ENCODE results near the gene CDH4.
A peak's percentile ranks its signal among the peaks of the same experiment; 100 is the strongest.

The CDH4 gene

DNA sequence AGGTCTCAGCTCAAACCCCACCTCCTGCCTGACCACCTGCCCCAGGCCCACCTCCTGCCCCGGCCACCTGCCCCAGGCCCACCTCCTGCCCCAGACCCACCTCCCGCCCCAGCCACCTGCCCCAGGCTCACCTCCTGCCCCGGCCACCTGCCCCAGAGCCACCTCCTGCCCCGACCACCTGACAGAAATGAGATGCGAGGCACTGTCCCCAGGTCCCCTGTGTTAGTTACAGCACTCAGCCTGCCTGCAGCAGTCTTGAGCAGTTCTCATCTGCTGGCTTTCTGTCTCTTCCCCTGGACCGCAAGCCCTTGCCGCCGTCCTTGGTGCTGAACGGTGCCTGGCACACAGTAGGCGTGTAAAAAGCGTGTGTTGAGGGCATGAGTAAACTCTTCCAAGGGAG, 79.5 kb downstream of the CDH4 start:
- TF ChIP-seq, protein P1, sequence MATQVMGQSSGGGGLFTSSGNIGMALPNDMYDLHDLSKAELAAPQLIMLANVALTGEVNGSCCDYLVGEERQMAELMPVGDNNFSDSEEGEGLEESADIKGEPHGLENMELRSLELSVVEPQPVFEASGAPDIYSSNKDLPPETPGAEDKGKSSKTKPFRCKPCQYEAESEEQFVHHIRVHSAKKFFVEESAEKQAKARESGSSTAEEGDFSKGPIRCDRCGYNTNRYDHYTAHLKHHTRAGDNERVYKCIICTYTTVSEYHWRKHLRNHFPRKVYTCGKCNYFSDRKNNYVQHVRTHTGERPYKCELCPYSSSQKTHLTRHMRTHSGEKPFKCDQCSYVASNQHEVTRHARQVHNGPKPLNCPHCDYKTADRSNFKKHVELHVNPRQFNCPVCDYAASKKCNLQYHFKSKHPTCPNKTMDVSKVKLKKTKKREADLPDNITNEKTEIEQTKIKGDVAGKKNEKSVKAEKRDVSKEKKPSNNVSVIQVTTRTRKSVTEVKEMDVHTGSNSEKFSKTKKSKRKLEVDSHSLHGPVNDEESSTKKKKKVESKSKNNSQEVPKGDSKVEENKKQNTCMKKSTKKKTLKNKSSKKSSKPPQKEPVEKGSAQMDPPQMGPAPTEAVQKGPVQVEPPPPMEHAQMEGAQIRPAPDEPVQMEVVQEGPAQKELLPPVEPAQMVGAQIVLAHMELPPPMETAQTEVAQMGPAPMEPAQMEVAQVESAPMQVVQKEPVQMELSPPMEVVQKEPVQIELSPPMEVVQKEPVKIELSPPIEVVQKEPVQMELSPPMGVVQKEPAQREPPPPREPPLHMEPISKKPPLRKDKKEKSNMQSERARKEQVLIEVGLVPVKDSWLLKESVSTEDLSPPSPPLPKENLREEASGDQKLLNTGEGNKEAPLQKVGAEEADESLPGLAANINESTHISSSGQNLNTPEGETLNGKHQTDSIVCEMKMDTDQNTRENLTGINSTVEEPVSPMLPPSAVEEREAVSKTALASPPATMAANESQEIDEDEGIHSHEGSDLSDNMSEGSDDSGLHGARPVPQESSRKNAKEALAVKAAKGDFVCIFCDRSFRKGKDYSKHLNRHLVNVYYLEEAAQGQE (IDR thresholded peaks at IDR 0.05; ENCODE audit: insufficient replicate concordance, low read depth): peak; percentile 66
- no peak for TF ChIP-seq SPI1 (IDR thresholded peaks at IDR 0.05; ENCODE audit: borderline replicate concordance, low read depth)

DNA sequence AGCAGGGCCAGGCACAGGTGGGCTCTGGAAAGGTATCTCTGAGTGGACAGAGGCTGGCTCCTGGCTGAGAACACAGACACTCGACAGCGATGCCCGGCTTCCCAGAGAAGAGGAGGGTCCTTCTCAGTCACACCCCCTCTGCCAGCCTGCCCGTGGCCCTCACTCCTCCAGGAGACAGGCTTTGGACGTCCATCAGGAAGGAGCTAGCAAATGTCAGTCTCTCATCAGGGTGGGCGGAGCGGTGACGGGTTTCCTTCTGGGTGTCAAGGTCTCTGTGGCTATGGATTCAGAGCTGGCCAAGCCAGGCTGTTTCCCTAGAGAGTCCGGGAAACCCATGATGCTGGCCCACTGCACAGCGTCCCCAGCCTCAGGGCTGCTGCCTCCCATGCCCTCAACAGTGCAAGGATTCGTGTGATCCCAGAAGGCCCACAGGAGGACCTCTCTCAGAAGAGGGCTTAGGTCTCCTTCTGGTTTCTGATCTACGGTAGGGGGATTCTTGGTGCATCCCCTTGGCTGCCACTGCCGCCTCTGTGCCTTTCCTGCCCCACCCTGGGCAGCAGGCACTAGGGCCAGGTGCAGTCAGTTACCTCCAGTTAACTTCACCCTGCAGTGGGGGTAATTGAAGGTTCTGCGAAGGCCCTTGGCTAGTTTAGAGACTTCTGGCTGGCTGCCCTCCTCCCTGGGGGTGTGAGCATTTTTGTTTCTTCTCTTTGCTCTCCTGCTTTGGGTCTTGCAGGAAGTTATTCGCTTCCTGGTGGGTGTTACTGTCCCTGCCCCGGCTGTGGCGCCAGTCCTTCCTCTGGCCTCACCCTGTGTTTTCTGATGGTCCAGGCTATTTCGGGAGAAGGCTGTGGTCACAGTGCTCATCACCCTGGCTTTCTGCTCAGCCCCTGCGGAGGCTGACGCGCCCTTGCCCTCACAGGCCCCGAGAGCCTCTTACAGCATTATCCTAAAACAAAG, 80.2 kb downstream of the CDH4 start:
- H3K4me3 ChIP-seq (replicated peaks; ENCODE audit: insufficient read depth, low read length): no peak overlapping the region
- H3K27ac ChIP-seq (replicated peaks): no peak overlapping the region
- no peaks in the 10 kb centered on the region for H3K27me3 ChIP-seq (ENCODE audit: insufficient read depth, poor library complexity, severe bottlenecking)
- DNase-seq (ENCODE audit: low read depth in 1 of 2, low spot score in 1 of 2): no peak
- TF ChIP-seq, protein P1 (IDR thresholded peaks at IDR 0.05; ENCODE audit: insufficient replicate concordance, low read depth): no peak
- TF ChIP-seq POLR2AphosphoS5 (IDR thresholded peaks at IDR 0.05; ENCODE audit: low read depth): no peak
- no peak for TF ChIP-seq SPI1 (IDR thresholded peaks at IDR 0.05; ENCODE audit: borderline replicate concordance, low read depth)
- no peak for TF ChIP-seq GABPA (IDR thresholded peaks at IDR 0.05; ENCODE audit: low read depth)
- TF ChIP-seq, protein P2, sequence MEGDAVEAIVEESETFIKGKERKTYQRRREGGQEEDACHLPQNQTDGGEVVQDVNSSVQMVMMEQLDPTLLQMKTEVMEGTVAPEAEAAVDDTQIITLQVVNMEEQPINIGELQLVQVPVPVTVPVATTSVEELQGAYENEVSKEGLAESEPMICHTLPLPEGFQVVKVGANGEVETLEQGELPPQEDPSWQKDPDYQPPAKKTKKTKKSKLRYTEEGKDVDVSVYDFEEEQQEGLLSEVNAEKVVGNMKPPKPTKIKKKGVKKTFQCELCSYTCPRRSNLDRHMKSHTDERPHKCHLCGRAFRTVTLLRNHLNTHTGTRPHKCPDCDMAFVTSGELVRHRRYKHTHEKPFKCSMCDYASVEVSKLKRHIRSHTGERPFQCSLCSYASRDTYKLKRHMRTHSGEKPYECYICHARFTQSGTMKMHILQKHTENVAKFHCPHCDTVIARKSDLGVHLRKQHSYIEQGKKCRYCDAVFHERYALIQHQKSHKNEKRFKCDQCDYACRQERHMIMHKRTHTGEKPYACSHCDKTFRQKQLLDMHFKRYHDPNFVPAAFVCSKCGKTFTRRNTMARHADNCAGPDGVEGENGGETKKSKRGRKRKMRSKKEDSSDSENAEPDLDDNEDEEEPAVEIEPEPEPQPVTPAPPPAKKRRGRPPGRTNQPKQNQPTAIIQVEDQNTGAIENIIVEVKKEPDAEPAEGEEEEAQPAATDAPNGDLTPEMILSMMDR (IDR thresholded peaks at IDR 0.05; ENCODE audit: insufficient read depth, low read length): no peak

More for the DNA sequence above, 79.5 kb downstream of the CDH4 start:
- no peak for DNase-seq (ENCODE audit: low read depth in 1 of 2, low spot score in 1 of 2)
- H3K27ac ChIP-seq (replicated peaks): no peak overlapping the region
- H3K4me3 ChIP-seq (replicated peaks; ENCODE audit: insufficient read depth, low read length): no peak overlapping the region
- H3K27me3 ChIP-seq (ENCODE audit: insufficient read depth, poor library complexity, severe bottlenecking): no peaks in the 10 kb centered on the region

DNA sequence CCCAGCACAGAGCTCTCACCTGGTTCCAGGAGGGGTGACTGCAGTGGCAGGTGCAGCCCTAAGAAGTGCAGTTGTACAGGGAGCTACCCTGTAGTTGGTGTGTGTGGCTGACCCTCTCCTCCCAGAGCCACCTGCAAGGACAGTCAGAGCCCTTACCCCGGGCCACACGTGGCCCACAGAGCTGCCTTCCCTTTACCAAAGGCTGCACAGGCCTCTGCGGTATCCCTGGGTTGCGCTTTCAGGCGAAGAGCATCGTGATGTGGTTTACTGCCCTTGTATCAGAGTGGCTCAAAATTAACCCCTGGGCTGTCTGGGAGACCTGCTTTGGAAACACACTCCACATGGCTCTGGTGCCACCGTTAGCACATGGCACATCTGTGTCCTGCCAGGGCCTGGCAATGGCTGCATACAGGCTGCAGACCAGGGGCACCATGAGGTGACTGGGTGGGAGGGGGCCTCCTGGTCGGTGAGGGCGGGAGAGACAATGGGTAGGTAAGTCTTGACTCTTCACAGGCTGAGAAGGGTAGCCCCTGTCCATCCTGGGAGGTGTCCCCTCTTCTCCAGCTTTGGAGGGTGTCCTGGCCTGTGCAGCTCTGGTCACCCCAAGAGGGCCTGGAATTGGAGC, 81.5 kb downstream of the CDH4 start:
- no peak overlapping the region for H3K4me3 ChIP-seq (replicated peaks; ENCODE audit: insufficient read depth, low read length)
- no peak for DNase-seq (ENCODE audit: low read depth in 1 of 2, low spot score in 1 of 2)
- TF ChIP-seq, protein P1 (IDR thresholded peaks at IDR 0.05; ENCODE audit: insufficient replicate concordance, low read depth): no peak
- TF ChIP-seq, protein P2 (IDR thresholded peaks at IDR 0.05; ENCODE audit: insufficient read depth, low read length): no peak
- TF ChIP-seq POLR2AphosphoS5 (IDR thresholded peaks at IDR 0.05; ENCODE audit: low read depth) (no peak), GABPA (IDR thresholded peaks at IDR 0.05; ENCODE audit: low read depth) (no peak), SPI1 (IDR thresholded peaks at IDR 0.05; ENCODE audit: borderline replicate concordance, low read depth) (no peak)
- no peak overlapping the region for H3K27ac ChIP-seq (replicated peaks)
- H3K27me3 ChIP-seq (ENCODE audit: insufficient read depth, poor library complexity, severe bottlenecking): no peaks in the 10 kb centered on the region
